ENCODE data around the gene SPOUT1. TPM values are rescaled to one million over a fixed set of nuclear protein-coding genes. Genes with fewer than 3 reads are reported as not detected.

The SPOUT1 gene
- polyA plus RNA-seq, 1 donor from 2014 or later = 34.7 TPM

DNA sequence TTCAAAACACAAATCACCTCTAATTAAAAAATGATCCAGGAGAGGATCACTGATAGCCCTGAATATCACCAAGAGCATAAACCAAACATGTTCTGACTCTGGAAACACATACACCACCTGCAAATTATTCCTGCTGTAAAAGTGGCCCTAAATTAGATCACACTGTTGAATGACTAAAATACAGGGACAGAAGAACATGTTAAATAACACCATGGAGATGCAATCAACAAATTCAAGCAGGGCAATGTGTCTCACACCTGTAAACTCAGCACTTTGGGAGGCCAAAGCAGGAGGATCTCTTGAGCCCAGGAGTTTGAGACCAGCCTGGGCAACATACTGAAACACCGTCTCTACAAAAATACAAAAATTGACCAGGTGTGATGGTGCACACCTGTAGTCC is 18.2 kb upstream of the SPOUT1 start:
- no peaks in the 10 kb centered on the region for H3K36me3 ChIP-seq (ENCODE audit: insufficient read depth, low read length)
- no peak overlapping the region for H3K4me2 ChIP-seq (ENCODE audit: low read length)
- no peaks in the 10 kb centered on the region for H3F3A ChIP-seq (ENCODE audit: insufficient read depth, low read length, poor library complexity, severe bottlenecking)
- no peak overlapping the region for H2AFZ ChIP-seq (ENCODE audit: low read depth, low read length)
- no peak overlapping the region for H3K27ac ChIP-seq (ENCODE audit: low read length)
- H3K79me2 ChIP-seq (replicated peaks; ENCODE audit: insufficient read depth, low read length) = no peaks in the 10 kb centered on the region
- H3K4me3 ChIP-seq (ENCODE audit: low read length) = no peak overlapping the region
- H3K9ac ChIP-seq (ENCODE audit: low read length) = no peak overlapping the region
- TF ChIP-seq POLR2AphosphoS5 (IDR thresholded peaks at IDR 0.05) (no peak), RAD21 (conservative IDR thresholded peaks at IDR 0.05) (no peak), EP300 (conservative IDR thresholded peaks at IDR 0.05; ENCODE audit: poor library complexity, severe bottlenecking) (no peak), CTCF (IDR thresholded peaks at IDR 0.05; ENCODE audit: poor library complexity, severe bottlenecking) (no peak), REST (IDR thresholded peaks at IDR 0.05; ENCODE audit: borderline replicate concordance) (no peak), TAF1 (IDR thresholded peaks at IDR 0.05; ENCODE audit: low read depth) (no peak), MXI1 (conservative IDR thresholded peaks at IDR 0.05; ENCODE audit: poor library complexity, severe bottlenecking) (no peak), SMC3 (conservative IDR thresholded peaks at IDR 0.05; ENCODE audit: poor library complexity) (no peak), EZH2 (IDR thresholded peaks at IDR 0.05; ENCODE audit: borderline replicate concordance, insufficient read depth, low read length, poor library complexity, severe bottlenecking) (no peak)
- no peaks in the 10 kb centered on the region for H4K20me1 ChIP-seq (ENCODE audit: insufficient read depth)
- H3K9me2 ChIP-seq (ENCODE audit: insufficient read depth, low read length) = no peaks in the 10 kb centered on the region
- no peaks in the 10 kb centered on the region for H3K9me3 ChIP-seq (ENCODE audit: low read length)
- no peaks in the 10 kb centered on the region for H3K27me3 ChIP-seq (ENCODE audit: insufficient read depth, low read depth, low read length)

DNA sequence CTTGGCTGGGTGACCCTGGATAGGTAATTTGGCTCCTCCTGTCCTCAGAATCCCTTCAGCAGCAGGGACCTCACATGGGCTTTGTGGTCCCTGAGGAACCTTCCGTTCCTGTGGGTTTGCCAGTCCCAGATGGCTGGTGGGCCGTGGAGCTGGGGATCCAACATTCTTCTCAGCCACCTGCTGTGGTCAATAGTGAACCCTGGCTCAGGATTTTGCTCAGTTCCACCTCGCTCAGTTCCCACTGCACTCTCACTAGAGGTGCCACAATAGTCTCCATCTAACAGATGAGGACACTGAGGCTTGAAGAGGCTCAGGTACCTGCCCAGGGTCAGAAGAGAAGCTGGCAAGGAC is 17.1 kb upstream of the SPOUT1 start:
- no peak overlapping the region for H3K27ac ChIP-seq (ENCODE audit: low read length)
- TF ChIP-seq REST (IDR thresholded peaks at IDR 0.05; ENCODE audit: borderline replicate concordance) (no peak), SMC3 (conservative IDR thresholded peaks at IDR 0.05; ENCODE audit: poor library complexity) (no peak), RAD21 (conservative IDR thresholded peaks at IDR 0.05) (no peak), EZH2 (IDR thresholded peaks at IDR 0.05; ENCODE audit: borderline replicate concordance, insufficient read depth, low read length, poor library complexity, severe bottlenecking) (no peak), MXI1 (conservative IDR thresholded peaks at IDR 0.05; ENCODE audit: poor library complexity, severe bottlenecking) (no peak), EP300 (conservative IDR thresholded peaks at IDR 0.05; ENCODE audit: poor library complexity, severe bottlenecking) (no peak), POLR2AphosphoS5 (IDR thresholded peaks at IDR 0.05) (no peak)
- no peaks in the 10 kb centered on the region for H3K9me2 ChIP-seq (ENCODE audit: insufficient read depth, low read length)
- no peaks in the 10 kb centered on the region for H3K27me3 ChIP-seq (ENCODE audit: insufficient read depth, low read depth, low read length)
- H4K20me1 ChIP-seq (ENCODE audit: insufficient read depth) = no peaks in the 10 kb centered on the region
- no peaks in the 10 kb centered on the region for H3K9me3 ChIP-seq (ENCODE audit: low read length)
- H3K4me2 ChIP-seq (ENCODE audit: low read length) = no peak overlapping the region
- H2AFZ ChIP-seq (ENCODE audit: low read depth, low read length) = no peak overlapping the region
- H3K4me3 ChIP-seq (ENCODE audit: low read length) = no peak overlapping the region
- no peaks in the 10 kb centered on the region for H3F3A ChIP-seq (ENCODE audit: insufficient read depth, low read length, poor library complexity, severe bottlenecking)
- no peaks in the 10 kb centered on the region for H3K79me2 ChIP-seq (replicated peaks; ENCODE audit: insufficient read depth, low read length)
- no peak overlapping the region for H3K9ac ChIP-seq (ENCODE audit: low read length)
- no peaks in the 10 kb centered on the region for H3K36me3 ChIP-seq (ENCODE audit: insufficient read depth, low read length)
